Inferior parietal cortex (tissue), 1 donor: Measurements from ENCODE around the gene OTP.

ENCODE experiments used
- DNase-seq: peaks from one replicate; pipeline ENCODE4 v3.0.0-alpha.2; 2016; ENCODE audit errors: extremely low spot score

OTP gene

DNA sequence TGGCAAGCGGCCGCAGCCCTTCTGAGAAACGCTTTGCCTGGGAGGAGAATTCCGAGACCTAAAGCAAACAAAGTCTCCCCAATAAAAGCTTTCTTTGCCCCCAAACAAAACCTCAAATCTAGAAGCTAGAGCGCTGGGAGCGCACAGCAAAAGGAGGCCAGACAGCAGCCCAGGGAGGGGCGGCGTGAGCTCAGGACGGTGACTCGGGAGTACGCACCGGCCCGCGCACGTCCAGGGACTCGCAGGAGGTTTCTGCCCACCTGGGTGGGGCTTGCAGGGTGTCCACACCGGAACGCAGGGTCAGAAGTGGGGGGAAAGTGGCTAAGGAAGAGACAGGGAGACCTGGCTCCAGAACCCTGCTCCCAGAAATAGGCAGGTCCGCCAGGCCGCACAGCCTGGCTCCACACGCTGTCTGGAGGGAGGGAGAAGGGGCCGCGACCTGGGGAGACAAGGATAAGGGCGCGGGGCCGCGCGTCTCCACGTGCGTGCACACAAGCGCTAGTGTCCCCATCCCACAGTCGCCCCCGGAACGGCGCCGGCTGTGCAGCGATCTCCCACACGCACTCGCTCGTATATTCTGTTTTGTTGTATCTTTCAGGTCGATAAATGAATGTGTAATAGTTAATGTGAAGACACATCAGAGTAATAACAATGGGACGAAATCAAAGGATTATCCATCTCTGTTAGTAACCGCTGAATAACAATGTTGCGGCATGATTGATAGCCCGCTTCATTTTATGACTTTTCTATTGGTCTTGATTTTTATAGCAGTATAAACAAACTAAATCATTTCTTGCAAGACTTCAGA, 2.3 kb upstream of the OTP start:
- no peak for DNase-seq

DNA sequence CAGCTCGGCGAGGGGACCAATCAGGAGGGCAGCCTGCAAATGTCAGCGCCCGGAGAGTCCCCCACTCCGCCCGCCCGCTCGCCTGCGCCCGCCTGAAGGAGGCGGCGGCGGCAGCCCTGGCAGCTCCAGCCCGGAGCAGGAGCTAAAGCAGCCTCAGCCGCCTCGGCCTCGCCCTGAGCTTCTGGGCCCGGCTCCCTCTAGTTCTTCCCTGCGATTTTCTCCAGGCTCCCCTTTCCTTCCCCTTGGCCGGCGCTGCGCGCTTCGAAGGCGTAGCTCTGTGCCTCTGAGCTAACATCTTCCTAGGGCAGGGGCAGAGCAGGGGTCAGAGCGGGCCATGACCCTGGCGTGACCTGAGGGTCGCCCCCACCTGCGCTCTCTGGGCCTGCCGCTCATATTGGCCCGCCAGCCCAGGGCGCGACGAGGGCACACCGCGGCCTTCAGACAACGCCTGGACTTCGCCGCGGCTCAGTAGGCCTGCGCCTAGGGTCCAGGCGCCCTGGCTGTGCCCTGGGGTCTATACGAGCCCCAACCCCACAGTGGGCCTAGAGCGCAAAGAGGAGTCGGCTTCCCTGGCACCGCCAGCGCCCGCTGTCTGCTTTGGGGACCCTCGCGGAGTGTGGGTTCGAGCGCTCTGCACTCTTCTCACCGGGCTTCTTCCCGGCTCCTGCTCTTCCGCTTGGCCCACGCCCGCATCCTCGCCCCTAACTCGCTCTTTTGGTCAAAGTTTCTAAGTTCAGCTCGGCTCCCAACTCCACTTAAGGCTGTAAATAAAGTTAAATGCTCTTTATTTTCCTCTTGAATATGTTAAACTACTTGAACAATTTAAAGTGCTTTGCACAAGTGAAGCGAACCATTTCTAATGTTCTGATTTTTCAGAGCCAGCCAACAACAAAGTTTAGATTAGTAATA, 504 bp upstream of the OTP start:
- DNase-seq = no peak

DNA sequence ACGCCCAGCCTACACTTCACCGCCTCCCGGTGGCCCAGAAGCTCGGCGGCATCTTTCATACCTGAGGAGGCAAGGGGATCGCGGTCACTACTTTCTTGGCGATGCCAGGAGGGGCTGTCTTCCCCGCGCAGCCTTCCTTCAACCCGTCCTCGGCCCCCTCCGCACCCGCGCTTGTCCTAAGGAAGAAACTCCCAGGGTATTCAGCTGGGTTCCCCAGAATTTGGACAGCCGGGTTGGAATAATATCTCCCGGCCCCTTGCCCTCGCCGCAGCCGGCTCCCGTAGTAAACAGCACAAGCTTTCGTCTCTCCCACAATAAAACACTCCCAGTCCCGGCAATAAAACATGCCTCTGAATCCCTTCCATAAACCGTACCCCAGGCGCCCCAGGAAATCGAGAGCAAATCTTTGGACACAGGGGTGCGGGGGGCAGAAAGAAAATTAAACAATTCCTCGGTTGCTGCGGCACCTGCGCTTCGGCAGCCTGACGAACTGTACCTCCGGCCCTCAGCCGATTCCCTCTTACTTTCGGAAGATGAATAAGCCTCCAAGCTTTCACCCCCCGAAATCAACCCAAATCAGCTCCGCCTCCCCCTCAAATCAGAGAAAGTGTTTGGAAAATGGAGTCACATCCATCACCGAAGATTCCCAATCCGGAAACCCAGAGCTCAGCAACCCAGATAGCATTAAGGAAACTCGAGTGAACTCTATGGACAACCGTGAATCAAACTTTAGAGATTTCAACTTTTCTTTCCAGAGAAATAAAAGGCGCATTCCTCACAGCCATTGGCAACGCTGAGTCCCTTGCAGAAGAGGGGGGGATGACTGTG, 1.1 kb downstream of the OTP start:
- no peak for DNase-seq

DNA sequence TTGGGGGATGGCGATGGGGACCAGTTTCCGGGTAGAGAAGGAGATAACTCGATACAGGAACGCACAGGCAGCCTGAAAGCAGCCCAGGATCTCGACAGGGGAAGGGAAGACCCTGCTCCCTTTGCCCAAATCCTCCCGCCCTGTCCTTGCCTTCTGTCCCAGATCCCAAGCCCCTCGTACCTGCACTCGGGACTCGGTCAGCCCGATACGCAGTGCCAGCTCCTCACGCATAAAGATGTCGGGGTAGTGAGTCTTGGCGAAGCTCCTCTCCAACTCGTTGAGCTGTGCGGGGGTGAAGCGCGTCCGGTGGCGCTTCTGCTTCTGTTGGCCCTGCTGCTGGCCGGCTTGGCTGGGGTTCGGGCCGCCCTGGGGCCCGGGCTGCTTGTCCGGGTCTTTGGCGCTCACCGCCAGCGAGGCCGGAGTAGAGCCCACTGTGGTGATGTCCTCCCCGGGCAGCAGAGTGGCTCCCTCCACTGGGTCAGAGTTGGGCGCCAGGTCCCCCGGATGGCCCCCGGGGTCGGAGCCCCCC, 1.8 kb downstream of the OTP start:
- DNase-seq = no peak

GRCh38 chr5:77635917-77636640, 2.4 kb downstream of the OTP start:
- no peak for DNase-seq

DNA sequence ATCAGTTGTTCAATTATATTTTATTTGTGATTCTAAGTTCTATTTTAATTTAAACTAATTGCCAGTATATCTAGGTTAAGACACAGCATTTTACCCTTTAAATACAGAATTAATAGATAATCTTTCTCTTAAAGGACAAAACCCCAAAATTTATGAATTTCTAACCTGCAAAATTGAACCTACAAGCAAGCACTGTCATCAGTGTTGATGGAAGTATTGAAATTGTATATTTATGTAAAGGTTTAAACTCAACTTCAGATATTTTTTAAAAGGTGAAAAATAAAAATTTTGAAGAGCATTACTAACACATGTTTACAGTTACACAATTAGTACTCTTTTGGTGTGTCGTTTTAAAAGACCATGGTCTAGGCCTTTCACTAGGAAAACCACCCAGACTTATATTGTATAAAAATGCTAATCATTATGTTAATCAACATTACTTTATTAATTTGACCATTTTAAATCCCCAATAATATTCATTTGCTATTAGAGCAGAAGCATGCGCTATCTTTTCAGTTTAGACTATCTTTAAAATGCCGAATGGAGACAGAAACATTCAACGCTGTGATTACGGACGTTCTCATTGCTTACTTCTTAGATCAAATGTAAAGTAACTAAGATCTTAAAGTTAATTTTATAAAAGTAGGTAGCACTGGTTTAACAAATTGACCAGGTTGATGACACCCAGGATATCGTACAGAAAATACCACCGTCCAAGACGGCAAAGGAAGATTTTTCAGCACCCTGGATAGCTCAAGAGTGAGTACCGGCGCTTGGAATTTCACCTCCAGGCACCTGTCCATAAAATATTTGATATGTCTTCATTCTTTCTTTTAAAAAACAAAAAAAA, 3.2 kb downstream of the OTP start:
- DNase-seq = no peak

DNA sequence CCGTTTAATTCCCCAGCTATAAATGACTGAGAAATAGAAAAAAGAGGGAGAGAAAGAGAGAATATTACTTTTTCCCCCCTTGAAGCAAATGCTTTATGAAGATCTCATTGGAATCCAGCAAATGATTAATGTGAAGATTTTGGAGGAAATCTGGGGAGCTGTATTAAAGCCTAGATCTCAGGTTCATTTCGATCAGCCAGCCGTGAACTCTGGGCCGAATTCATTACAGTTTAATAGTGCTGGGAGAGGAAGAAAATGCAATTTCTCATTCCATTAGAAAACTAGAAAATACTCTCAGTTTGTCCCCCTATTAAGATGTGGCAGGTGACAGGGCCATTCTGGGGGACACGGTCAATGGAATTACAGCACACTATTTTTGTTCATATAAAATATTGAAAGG, 4.8 kb downstream of the OTP start:
- no peak for DNase-seq

GRCh38 chr5:77633207-77633675, 5.3 kb downstream of the OTP start:
- DNase-seq = no peak

DNA sequence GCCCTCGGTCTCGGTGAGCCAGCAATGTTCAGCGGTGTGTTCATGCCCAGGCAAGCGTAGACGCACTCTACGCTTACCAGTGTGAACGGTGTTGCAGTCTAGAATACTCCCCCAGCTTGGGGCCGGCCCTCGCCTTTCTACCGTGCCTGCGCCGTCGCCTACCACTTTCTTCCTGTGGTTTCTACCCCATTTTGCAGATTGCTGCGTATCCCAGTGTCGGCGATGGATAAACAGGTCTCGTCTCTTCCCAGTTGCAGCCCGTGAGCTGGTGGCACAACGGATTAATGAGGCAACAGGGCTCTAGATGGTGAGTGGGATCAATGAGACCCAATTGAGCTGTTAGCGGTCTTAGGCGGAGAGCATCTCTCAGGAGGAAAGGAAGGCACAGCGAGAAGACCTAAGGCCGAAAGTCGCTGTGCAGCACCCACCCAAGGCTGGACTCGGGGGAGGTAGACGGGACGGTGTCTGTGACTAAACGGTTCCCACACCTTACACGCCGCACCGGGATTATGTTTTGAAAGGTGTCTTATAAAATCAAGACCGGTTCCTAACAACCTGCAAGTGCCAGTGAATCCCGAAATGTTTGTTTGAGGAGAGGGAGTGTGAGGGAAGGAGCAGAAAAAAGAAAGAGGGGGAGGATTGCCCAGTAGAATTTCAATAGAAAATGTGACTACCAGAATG, 5.8 kb downstream of the OTP start:
- DNase-seq = no peak

DNA sequence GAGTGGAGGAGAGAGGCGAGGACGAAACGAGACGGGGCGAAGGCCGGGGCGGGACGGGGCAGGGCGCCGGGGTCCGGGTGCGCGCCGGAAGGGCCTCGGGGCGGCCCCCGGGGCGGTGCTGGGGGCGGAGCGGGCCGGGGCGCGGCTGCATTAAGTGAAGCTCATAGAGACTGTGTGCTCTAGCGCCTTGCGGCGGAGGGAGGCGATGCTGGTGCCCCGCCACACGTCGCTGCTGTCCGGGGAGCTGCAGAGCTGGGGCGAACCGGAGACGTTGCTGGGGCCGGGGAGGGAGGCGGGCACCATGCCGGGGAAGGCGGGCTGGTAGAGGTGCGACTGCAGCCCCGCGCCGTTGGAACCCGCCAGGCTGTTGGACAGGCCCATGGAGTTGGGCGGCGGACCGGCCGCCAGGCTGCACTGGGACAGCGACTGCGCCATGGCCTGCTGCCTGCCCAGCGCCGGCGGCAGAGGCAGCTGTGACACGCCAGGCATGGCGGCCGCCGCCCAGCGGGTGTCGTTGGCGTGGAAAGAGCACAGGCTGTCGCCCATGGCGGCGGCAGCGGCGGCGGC, 8.3 kb downstream of the OTP start:
- no peak for DNase-seq

DNA sequence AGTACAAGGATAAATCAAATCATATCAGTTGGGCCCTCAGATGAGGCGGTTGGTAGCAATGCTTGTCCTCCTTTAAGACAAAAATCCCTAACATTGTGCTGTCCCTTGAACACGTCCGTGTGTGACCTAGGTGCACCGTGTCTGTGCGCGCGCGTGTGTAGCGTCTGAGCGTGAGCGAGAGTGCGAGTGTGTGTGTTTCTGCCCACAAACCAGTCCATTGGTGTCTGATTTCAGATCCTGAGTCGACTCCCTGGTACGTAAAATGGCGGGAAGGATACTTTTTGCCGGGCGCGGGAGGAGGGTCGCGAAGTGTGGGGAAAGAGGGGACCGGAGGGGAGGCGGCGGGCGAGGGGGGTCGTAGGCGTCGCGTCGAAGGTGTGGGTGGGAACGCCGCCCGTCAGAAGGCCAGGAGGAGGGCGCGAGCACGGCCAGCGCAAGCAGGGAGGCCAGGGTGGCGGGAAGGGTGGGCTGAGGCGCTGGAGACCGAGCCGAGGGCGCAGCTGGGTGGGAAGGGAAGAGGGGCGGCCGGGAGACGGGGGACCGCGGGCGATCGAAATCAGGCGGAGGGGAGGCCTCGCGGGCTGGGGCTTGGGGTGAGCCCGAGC, 8.9 kb downstream of the OTP start:
- no peak for DNase-seq

DNA sequence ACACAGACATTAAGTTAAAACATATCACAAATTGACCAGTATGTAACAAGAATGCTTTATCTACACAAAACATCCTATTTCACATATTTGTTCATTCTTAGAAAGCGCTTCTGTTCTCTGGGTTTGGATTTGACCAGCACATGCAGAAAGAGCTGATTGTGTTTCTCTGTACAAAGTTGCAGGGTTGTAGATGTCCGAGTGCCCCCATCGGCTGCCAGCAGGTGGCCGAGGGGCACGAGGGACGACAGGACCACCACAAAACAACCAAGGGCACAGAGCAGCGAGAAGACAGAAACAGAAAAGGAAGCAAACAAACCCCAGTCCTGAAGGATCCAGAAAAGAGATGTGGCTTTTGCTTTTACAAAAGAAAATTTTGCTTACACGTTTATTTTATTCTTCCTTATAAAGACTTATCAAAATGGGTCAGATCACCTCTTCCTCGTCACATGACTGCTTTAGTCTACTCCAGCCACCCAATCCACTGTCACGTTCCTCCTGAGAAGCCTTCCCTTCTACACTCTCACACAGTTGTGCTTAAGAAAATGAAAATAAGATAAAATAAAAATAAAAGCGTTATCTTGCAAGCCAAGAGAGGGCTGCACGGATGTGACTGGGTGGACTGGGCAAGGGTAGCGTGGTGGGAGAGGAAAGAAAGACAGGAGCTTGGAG, 9.5 kb downstream of the OTP start:
- no peak for DNase-seq

- DNase-seq = no peak
These were observed 10.4 kb downstream of the OTP start for GRCh38 chr5:77627869-77628674.

DNA sequence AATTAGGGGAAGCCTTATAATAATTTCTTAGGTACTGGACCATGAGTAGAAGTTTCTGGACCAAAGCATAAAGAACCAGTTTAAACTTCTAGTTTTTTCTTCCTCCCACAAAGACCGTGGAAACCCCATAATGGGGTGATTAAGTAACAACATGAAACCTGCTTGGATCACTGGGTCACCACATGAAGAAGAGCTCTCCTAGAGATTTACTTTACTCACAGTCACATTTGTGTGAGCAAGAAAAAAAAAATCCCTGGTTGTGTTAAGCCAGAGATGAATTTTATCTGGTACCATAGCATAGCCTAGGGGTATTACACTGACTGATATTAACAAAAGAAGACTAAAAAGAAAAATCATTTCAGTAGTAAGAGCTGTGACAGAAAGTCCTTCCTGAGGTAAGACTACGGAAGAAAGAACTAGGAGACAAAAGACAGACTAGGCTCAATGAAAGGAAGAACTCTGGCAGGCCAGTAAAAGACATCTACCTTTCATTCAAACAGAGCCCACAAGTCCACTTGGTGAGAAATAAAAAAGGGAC, 15.2 kb downstream of the OTP start:
- DNase-seq = no peak

DNA sequence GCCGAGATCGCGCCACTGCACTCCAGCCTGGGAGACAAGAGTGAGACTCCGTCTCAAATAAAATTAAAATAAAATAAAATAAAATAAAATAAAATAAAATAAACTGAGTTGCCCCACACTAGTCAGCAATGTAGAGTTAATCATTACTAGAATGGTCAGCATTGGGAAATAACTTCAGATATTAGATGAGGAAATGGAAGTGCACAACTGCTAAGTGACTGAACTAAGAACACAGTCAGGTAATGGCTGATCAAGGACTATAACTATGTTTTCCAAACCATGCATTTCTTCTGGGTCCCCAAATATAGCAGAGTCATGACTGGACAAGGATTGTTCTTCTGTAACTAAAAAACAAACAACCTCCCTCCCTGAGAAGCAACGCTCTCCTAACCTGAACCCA, 17.1 kb downstream of the OTP start:
- no peak for DNase-seq

DNA sequence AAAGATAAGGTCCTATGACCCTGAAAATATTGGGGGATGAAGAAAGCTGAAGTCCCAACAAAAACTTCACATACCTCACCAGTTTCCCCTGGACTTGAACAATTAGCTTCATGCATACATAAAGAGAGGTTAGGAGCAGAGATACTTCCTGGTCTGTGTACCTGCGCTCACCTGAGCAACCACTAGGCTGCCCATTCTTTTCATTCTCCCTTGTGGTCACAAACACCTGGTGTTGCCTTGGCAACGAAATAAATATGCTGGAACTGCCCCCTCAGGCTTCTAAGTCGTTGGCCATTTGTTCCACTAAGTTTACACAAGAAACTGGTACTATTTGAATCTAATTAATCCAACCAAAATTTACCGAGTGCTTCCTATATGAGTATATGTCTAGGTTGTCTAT, 18.1 kb downstream of the OTP start:
- no peak for DNase-seq

DNA sequence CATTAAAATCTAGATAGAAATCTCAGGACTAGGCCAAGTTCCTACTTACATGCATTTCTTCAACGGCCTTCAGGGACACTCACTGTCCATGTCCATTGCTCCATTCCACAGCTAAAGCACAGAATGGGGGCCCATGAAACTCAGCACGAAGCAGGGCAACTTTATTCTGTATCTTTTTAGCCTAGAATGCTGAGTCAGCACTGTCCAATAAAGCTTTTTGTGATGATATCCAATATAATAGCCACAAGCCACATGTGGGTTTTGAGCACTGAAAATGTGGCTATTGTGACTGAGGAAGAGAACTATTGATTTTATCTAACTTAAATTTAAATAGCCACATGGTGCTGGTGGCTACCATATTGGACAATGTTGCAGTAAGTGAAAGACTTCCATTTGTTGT, 21.6 kb downstream of the OTP start:
- no peak for DNase-seq
